GM20000 (cell line): ENCODE measurements around the gene TGOLN2.

Source experiments
- DNase-seq: peaks from one replicate; pipeline ENCODE4 v3.0.0; 2012; ENCODE audit warnings: low spot score
- CTCF ChIP-seq: IDR thresholded peaks from 2 replicates; pipeline ENCODE4 v1.5.1; 2012; ENCODE audit warnings: mild to moderate bottlenecking, control low read depth; ENCODE audit errors: extremely low read depth, missing control alignments

The TGOLN2 gene

GRCh38 chr2:85309699-85310321, 18.0 kb downstream of the TGOLN2 start:
- TF ChIP-seq CTCF: no peak
- no peak for DNase-seq

- TF ChIP-seq CTCF: no peak
- DNase-seq: no peak
Measured at GRCh38 chr2:85308896-85309555, 18.8 kb downstream of the TGOLN2 start.

- TF ChIP-seq CTCF: no peak
- no peak for DNase-seq
Measured at GRCh38 chr2:85308201-85308600, 19.6 kb downstream of the TGOLN2 start.

- DNase-seq: no peak
- TF ChIP-seq CTCF: no peak
Measured at GRCh38 chr2:85307527-85307897, 20.3 kb downstream of the TGOLN2 start.

- TF ChIP-seq CTCF: no peak
- DNase-seq: no peak
Measured at GRCh38 chr2:85303780-85304531, 23.8 kb downstream of the TGOLN2 start.

- DNase-seq: no peak
- TF ChIP-seq CTCF: no peak
Measured at GRCh38 chr2:85302121-85302520, 25.7 kb downstream of the TGOLN2 start.

- no peak for DNase-seq
Measured at GRCh38 chr2:85291425-85292023, 36.3 kb downstream of the TGOLN2 start.

More at GRCh38 chr2:85291425-85292023, 36.3 kb downstream of the TGOLN2 start:
- TF ChIP-seq CTCF: no peak
